ENCODE data around the gene STRADA. TPM values are rescaled to one million over a fixed set of nuclear protein-coding genes. Genes with fewer than 3 reads are reported as not detected.
A peak's percentile ranks its signal among the peaks of the same experiment; 100 is the strongest.

The STRADA gene
- total and polyA plus RNA-seq, 2 donors (not counting 3 experiments of a cell fraction or from before 2014, with no cell fraction given): 47.0 to 53.6 TPM

- Histone ChIP-seq H3K36me3 (ENCODE audit: control insufficient read depth in 2 of 2, extremely low read depth in 1 of 2, insufficient read depth in 2 of 2, low read length in 2 of 2) (peaks cover 0 to 3% of the 10 kb centered on the region in 2 experiments), H3K9me3 (replicated peaks; ENCODE audit: control insufficient read depth, insufficient read depth, low read length) (no peaks in the 10 kb centered on the region), H4K20me1 (replicated peaks; ENCODE audit: control insufficient read depth, extremely low read depth, insufficient read depth, low read length) (peaks cover 3% of the 10 kb centered on the region), H2AFZ (ENCODE audit: low read depth, low read length) (no peak overlapping the region), H3K4me3 (replicated peaks in 1 of 3; ENCODE audit: insufficient read depth in 1 of 3, low read depth in 1 of 3, low read length in 3 of 3) (peak overlapping the region; percentile 77 to 94 (median 94)), H3K79me2 (ENCODE audit: control insufficient read depth, insufficient read depth, low read length) (peaks cover 89% of the 10 kb centered on the region), H3K27me3 (ENCODE audit: control insufficient read depth in 2 of 2, insufficient read depth in 2 of 2, low read length in 2 of 2) (no peaks in the 10 kb centered on the region), H3K4me2 (ENCODE audit: insufficient read depth, low read length) (peak overlapping the region; percentile 98), H3K9ac (replicated peaks; ENCODE audit: extremely low read depth, insufficient read depth, low read length) (peak overlapping the region; percentile 90), H3K27ac (ENCODE audit: insufficient read depth, low read depth, low read length) (peak overlapping the region; percentile 68), H3K9me1 (replicated peaks; ENCODE audit: control insufficient read depth, extremely low read depth, insufficient read depth, low read length) (no peaks in the 10 kb centered on the region), H3K4me1 (ENCODE audit: control insufficient read depth, extremely low read depth, insufficient read depth, low read length) (peaks cover 15% of the 10 kb centered on the region)
- DNase-seq (ENCODE audit: low read depth, low spot score): peak; percentile 33
- ChIA-PET POLR2A (interaction anchor here (2.4 kb wide), 1 partner anchor 32 kb away, joined by 5 read pairs; no protein-coding TSS in a partner anchor), CTCF (interaction anchor here (0.7 to 2.4 kb wide), 8 partner anchors 8 to 350 kb away, joined by 3 to 9 read pairs (median 4); no protein-coding TSS in a partner anchor)
- intact Hi-C loops (cut with micrococcal nuclease): loop anchor here (1.0 to 2.0 kb wide), 2 partner anchors 52 to 152 kb away; partner anchors contain the start of genes FTSJ3, MAP3K3 and PSMC5
- TF ChIP-seq FOS (IDR thresholded peaks at IDR 0.05; ENCODE audit: borderline replicate concordance, insufficient read depth, low read length) (no peak), EZH2 (IDR thresholded peaks at IDR 0.05; ENCODE audit: borderline replicate concordance, low read depth, low read length, severe bottlenecking) (no peak), GATA2 (IDR thresholded peaks at IDR 0.05; ENCODE audit: insufficient read depth, insufficient read length, low read depth, low read length) (no peak), MYC (IDR thresholded peaks at IDR 0.05; ENCODE audit: low read depth, low read length) (no peak), JUN (IDR thresholded peaks at IDR 0.05; ENCODE audit: borderline replicate concordance, insufficient read depth, insufficient read length, low read depth) (no peak), MAX (IDR thresholded peaks at IDR 0.05; ENCODE audit: insufficient read depth, insufficient read length) (no peak), POLR2AphosphoS5 (IDR thresholded peaks at IDR 0.05; ENCODE audit: insufficient read depth, low read depth, low read length) (no peak), POLR2A (IDR thresholded peaks at IDR 0.05; ENCODE audit: low read depth, low read length) (no peak)
- TF ChIP-seq, protein P1, sequence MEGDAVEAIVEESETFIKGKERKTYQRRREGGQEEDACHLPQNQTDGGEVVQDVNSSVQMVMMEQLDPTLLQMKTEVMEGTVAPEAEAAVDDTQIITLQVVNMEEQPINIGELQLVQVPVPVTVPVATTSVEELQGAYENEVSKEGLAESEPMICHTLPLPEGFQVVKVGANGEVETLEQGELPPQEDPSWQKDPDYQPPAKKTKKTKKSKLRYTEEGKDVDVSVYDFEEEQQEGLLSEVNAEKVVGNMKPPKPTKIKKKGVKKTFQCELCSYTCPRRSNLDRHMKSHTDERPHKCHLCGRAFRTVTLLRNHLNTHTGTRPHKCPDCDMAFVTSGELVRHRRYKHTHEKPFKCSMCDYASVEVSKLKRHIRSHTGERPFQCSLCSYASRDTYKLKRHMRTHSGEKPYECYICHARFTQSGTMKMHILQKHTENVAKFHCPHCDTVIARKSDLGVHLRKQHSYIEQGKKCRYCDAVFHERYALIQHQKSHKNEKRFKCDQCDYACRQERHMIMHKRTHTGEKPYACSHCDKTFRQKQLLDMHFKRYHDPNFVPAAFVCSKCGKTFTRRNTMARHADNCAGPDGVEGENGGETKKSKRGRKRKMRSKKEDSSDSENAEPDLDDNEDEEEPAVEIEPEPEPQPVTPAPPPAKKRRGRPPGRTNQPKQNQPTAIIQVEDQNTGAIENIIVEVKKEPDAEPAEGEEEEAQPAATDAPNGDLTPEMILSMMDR (IDR thresholded peaks at IDR 0.05; ENCODE audit: extremely low read depth in 1 of 2, insufficient read depth in 1 of 2, low read depth in 1 of 2, low read length in 2 of 2): no peak
- TSS peak; percentile 47 for BruUV-seq (replicated peaks)
- no peak for FAIRE-seq
- dilution Hi-C loops (cut with MboI; ENCODE audit: extremely low pct_ligation_motif_present, low sequenced_read_pairs): no loop called here
Observed at GRCh38 chr17:63774969-63775265, 33.3 kb upstream of the STRADA start.

Data from endothelial cell of umbilical vein (primary cell).